Hepatocyte (in vitro differentiated cells): ENCODE data around the gene DMWD.

Experiments
- CTCF ChIP-seq: fragments of 200-600 bp; sonication (generic); IDR thresholded peaks from 2 replicates; pipeline ENCODE4 v1.5.1; 2016; ENCODE audit warnings: antibody characterized with exemption, mild to moderate bottlenecking; ENCODE audit not compliant: poor library complexity
- EZH2 ChIP-seq: fragments of 200-600 bp; sonication (generic); IDR thresholded peaks from 2 replicates; pipeline ENCODE4 v1.6.1; 2016; ENCODE audit warnings: antibody characterized with exemption, mild to moderate bottlenecking, borderline replicate concordance
- EZH2phosphoT487 ChIP-seq: fragments of 200-600 bp; sonication (generic); IDR thresholded peaks from one replicate; pipeline ENCODE4 v1.6.1; 2018; ENCODE audit warnings: antibody characterized with exemption, mild to moderate bottlenecking, low read depth, moderate library complexity; ENCODE audit not compliant: unreplicated experiment, severe bottlenecking

- TF ChIP-seq CTCF = no peak
- TF ChIP-seq EZH2phosphoT487 = no peak
- no peak for TF ChIP-seq EZH2
These were observed 9.0 kb upstream of the DMWD start for GRCh38 chr19:45801603-45802175.
